Fibroblast of villous mesenchyme (primary cell): Measurements from ENCODE around the gene LMF2. TPM values are rescaled to one million over a fixed set of nuclear protein-coding genes. Genes with fewer than 3 reads are reported as not detected.

Source experiments
- DNase-seq: peaks from one replicate; pipeline ENCODE4 v3.0.0-alpha.2; 2010; ENCODE audit warnings: low read depth
- H3K4me3 ChIP-seq: 2 replicates; pipeline ENCODE4 v1.5.1; 2011; ENCODE audit warnings: low read depth, mild to moderate bottlenecking, low read length
- CTCF ChIP-seq: IDR thresholded peaks from 2 replicates; pipeline ENCODE4 v1.5.1; 2012; ENCODE audit warnings: low read depth, mild to moderate bottlenecking, low read length; ENCODE audit not compliant: insufficient read depth
- total RNA-seq: library from RNA; depleted of rRNA; stranded (reverse); fragments of >200 nt; gene quantifications from 2 replicates; pipeline ENCODE4 v1.2.3, GENCODE V29; 2012

The LMF2 gene
- total RNA-seq, 1 donor = 50.1 TPM

GRCh38 chr22:50487290-50488005 is 20.1 kb downstream of the LMF2 start:
- H3K4me3 ChIP-seq = no peak overlapping the region
- no peak for TF ChIP-seq CTCF
- DNase-seq = no peak

- no peak for DNase-seq
- TF ChIP-seq CTCF = no peak
- H3K4me3 ChIP-seq = no peak within 1 kb of the TSS
These were observed 20.8 kb downstream of the LMF2 start, which contains the start of gene MIOX for GRCh38 chr22:50486561-50487289. TSS of gene MIOX (plus strand) at chr22:50486859. CDS start at chr22:50486898, 39 bp downstream.

GRCh38 chr22:50485221-50486131 is 22.0 kb downstream of the LMF2 start:
- no peak for DNase-seq

GRCh38 chr22:50483977-50484853 is 23.3 kb downstream of the LMF2 start:
- no peak for TF ChIP-seq CTCF
- DNase-seq = no peak

More at GRCh38 chr22:50485221-50486131, 22.0 kb downstream of the LMF2 start:
- TF ChIP-seq CTCF = no peak
- no peak overlapping the region for H3K4me3 ChIP-seq

GRCh38 chr22:50483556-50483955 is 23.9 kb downstream of the LMF2 start:
- DNase-seq = no peak
- no peak overlapping the region for H3K4me3 ChIP-seq
- no peak for TF ChIP-seq CTCF

More at GRCh38 chr22:50483977-50484853, 23.3 kb downstream of the LMF2 start:
- no peak overlapping the region for H3K4me3 ChIP-seq
